GM19238 (cell line): ENCODE measurements around the gene CNOT4.
"Not testable (repeated sequence)": the region's sequence is repeated elsewhere in the genome, so short reads cannot be mapped to it uniquely, and the experiment has no call there.

Experiments used
- DNase-seq: peaks from one replicate; pipeline ENCODE4 v3.0.0; 2011; ENCODE audit warnings: low spot score; ENCODE audit not compliant: insufficient read length

Gene CNOT4

GRCh38 chr7:135366843-135367508, 142.9 kb downstream of the CNOT4 start:
- DNase-seq: no peak

- DNase-seq: no peak
Measured at GRCh38 chr7:135365721-135366120, 144.2 kb downstream of the CNOT4 start.

GRCh38 chr7:135364206-135364605, 145.7 kb downstream of the CNOT4 start:
- no peak for DNase-seq

GRCh38 chr7:135362871-135363270, 147.0 kb downstream of the CNOT4 start:
- DNase-seq: no peak

- DNase-seq: no peak
Measured at GRCh38 chr7:135361788-135362187, 148.1 kb downstream of the CNOT4 start.

- no peak for DNase-seq
Measured at GRCh38 chr7:135359615-135360014, 150.3 kb downstream of the CNOT4 start.

- DNase-seq: no peak
Measured at GRCh38 chr7:135355377-135356048, 154.4 kb downstream of the CNOT4 start.

- DNase-seq: no peak
Measured at GRCh38 chr7:135353832-135354231, 156.1 kb downstream of the CNOT4 start.

GRCh38 chr7:135352285-135352684, 157.6 kb downstream of the CNOT4 start:
- DNase-seq: no peak

GRCh38 chr7:135351070-135351469, 158.8 kb downstream of the CNOT4 start:
- DNase-seq: not testable (repeated sequence)

GRCh38 chr7:135349746-135350145, 160.2 kb downstream of the CNOT4 start:
- no peak for DNase-seq

- no peak for DNase-seq
Measured at GRCh38 chr7:135348493-135348892, 161.4 kb downstream of the CNOT4 start.

GRCh38 chr7:135343361-135343760, 166.5 kb downstream of the CNOT4 start:
- DNase-seq: no peak

GRCh38 chr7:135342887-135343286, 167.0 kb downstream of the CNOT4 start:
- no peak for DNase-seq

GRCh38 chr7:135341049-135341448, 168.9 kb downstream of the CNOT4 start:
- DNase-seq: no peak

- no peak for DNase-seq
Measured at GRCh38 chr7:135337977-135338550, 171.8 kb downstream of the CNOT4 start.

GRCh38 chr7:135337506-135337905, 172.4 kb downstream of the CNOT4 start:
- DNase-seq: no peak

GRCh38 chr7:135335628-135336139, 174.2 kb downstream of the CNOT4 start:
- DNase-seq: peak; percentile 35

- DNase-seq: no peak
Measured at GRCh38 chr7:135334830-135335543, 174.9 kb downstream of the CNOT4 start.

GRCh38 chr7:135333946-135334345, 176.0 kb downstream of the CNOT4 start:
- DNase-seq: no peak

- DNase-seq: no peak
Measured at GRCh38 chr7:135333200-135333599, 176.7 kb downstream of the CNOT4 start.

- no peak for DNase-seq
Measured at GRCh38 chr7:135330088-135330487, 179.8 kb downstream of the CNOT4 start.
